HCT116 (cell line): ENCODE measurements around the gene SDK1.

Experiments
- CEBPB ChIP-seq: IDR thresholded peaks from 2 replicates; pipeline ENCODE4 v1.6.1; 2012; ENCODE audit warnings: low read depth
- EZH2 ChIP-seq: fragments of 200-600 bp; sonication (generic); IDR thresholded peaks from 2 replicates; pipeline ENCODE4 v1.6.1; 2017; ENCODE audit warnings: antibody characterized with exemption, mixed run types
- EZH2phosphoT487 ChIP-seq: fragments of 200-600 bp; IDR thresholded peaks from 2 replicates; pipeline ENCODE4 v1.6.1; 2018; ENCODE audit warnings: antibody characterized with exemption, borderline replicate concordance
- JUND ChIP-seq: IDR thresholded peaks from 2 replicates; pipeline ENCODE4 v1.6.1; 2012
- POLR2A ChIP-seq: IDR thresholded peaks from 2 replicates; pipeline ENCODE4 v1.7.0; 2011; ENCODE audit warnings: borderline replicate concordance; ENCODE audit not compliant: insufficient read depth, insufficient read length; ENCODE audit errors: extremely low read depth
- POLR2AphosphoS5 ChIP-seq: IDR thresholded peaks from 2 replicates; pipeline ENCODE4 v1.6.1; 2011; ENCODE audit warnings: mild to moderate bottlenecking, low read depth, low read length, moderate library complexity
- RAD21 ChIP-seq: IDR thresholded peaks from 2 replicates; pipeline ENCODE4 v1.6.1; 2012; ENCODE audit warnings: low read depth, mild to moderate bottlenecking
- ZFX ChIP-seq: fragments of 450-650 bp; IDR thresholded peaks from 2 replicates; pipeline ENCODE4 v1.6.1; 2017
- ZNF274 ChIP-seq: fragments of 200-500 bp; sonication (Bioruptor generic); IDR thresholded peaks from 2 replicates; pipeline ENCODE4 v1.6.1; 2014; ENCODE audit warnings: mild to moderate bottlenecking, low read depth, low read length, inconsistent platforms
- TF ChIP-seq, protein P1 (sequence below), 3 experiments: fragments of 200-600 bp in 1 of 3; sonication (generic) in 1 of 3; IDR thresholded peaks in 2 of 3; conservative IDR thresholded peaks in 1 of 3; 2 replicates each; pipeline ENCODE4 v1.5.1; 2012 to 2017; ENCODE audit warnings: low read depth in 2 of 3, low read length in 2 of 3, antibody characterized with exemption in 1 of 3, borderline replicate concordance in 1 of 3, control low read depth in 1 of 3, mild to moderate bottlenecking in 1 of 3, mixed read lengths in 1 of 3, mixed run types in 1 of 3, moderate library complexity in 1 of 3; ENCODE audit not compliant: insufficient read depth in 1 of 3
- TF ChIP-seq, protein P2 (sequence below): IDR thresholded peaks from 2 replicates; pipeline ENCODE4 v1.6.1; 2012; ENCODE audit warnings: low read depth
- TF ChIP-seq, protein P3 (sequence below): IDR thresholded peaks from 2 replicates; pipeline ENCODE4 v1.6.1; 2012

DNA sequence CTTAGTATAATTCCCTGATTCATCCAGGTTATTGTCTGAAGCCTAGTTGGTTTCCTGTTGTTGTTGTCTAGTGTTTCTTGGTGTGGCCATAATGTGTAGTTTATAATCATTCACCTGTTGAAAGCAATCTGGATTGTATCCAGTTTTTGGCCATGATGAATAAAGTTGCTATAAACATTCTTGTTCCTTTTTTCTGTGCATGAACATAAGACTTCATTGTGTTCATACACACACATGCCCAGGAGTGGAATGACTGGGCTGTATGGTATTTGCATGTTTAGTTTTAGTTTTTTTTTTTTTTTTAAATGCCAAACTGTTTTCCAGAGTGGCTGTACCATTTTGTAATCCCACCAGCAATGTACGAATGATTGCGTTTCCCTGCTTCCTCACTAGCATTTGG lies 349.8 kb downstream of the SDK1 start:
- TF ChIP-seq, protein P1, sequence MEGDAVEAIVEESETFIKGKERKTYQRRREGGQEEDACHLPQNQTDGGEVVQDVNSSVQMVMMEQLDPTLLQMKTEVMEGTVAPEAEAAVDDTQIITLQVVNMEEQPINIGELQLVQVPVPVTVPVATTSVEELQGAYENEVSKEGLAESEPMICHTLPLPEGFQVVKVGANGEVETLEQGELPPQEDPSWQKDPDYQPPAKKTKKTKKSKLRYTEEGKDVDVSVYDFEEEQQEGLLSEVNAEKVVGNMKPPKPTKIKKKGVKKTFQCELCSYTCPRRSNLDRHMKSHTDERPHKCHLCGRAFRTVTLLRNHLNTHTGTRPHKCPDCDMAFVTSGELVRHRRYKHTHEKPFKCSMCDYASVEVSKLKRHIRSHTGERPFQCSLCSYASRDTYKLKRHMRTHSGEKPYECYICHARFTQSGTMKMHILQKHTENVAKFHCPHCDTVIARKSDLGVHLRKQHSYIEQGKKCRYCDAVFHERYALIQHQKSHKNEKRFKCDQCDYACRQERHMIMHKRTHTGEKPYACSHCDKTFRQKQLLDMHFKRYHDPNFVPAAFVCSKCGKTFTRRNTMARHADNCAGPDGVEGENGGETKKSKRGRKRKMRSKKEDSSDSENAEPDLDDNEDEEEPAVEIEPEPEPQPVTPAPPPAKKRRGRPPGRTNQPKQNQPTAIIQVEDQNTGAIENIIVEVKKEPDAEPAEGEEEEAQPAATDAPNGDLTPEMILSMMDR (IDR thresholded peaks at IDR 0.05 in 2 of 3, conservative IDR thresholded peaks at IDR 0.05 in 1 of 3; ENCODE audit: borderline replicate concordance in 1 of 3, insufficient read depth in 1 of 3, low read depth in 2 of 3, low read length in 2 of 3): no peak
- TF ChIP-seq POLR2A (no peak), EZH2phosphoT487 (no peak), POLR2AphosphoS5 (no peak), EZH2 (no peak), JUND (no peak), ZFX (no peak), RAD21 (no peak), CEBPB (no peak), ZNF274 (no peak)
- TF ChIP-seq, protein P2, sequence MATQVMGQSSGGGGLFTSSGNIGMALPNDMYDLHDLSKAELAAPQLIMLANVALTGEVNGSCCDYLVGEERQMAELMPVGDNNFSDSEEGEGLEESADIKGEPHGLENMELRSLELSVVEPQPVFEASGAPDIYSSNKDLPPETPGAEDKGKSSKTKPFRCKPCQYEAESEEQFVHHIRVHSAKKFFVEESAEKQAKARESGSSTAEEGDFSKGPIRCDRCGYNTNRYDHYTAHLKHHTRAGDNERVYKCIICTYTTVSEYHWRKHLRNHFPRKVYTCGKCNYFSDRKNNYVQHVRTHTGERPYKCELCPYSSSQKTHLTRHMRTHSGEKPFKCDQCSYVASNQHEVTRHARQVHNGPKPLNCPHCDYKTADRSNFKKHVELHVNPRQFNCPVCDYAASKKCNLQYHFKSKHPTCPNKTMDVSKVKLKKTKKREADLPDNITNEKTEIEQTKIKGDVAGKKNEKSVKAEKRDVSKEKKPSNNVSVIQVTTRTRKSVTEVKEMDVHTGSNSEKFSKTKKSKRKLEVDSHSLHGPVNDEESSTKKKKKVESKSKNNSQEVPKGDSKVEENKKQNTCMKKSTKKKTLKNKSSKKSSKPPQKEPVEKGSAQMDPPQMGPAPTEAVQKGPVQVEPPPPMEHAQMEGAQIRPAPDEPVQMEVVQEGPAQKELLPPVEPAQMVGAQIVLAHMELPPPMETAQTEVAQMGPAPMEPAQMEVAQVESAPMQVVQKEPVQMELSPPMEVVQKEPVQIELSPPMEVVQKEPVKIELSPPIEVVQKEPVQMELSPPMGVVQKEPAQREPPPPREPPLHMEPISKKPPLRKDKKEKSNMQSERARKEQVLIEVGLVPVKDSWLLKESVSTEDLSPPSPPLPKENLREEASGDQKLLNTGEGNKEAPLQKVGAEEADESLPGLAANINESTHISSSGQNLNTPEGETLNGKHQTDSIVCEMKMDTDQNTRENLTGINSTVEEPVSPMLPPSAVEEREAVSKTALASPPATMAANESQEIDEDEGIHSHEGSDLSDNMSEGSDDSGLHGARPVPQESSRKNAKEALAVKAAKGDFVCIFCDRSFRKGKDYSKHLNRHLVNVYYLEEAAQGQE: no peak
- TF ChIP-seq, protein P3, sequence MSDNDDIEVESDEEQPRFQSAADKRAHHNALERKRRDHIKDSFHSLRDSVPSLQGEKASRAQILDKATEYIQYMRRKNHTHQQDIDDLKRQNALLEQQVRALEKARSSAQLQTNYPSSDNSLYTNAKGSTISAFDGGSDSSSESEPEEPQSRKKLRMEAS: no peak
